ENCODE results near the gene RAB4A.

GRCh38 chr1:229248821-229249817 lies 21.8 kb upstream of the RAB4A start:
- no peak for TF ChIP-seq CTCF (IDR thresholded peaks at IDR 0.05; ENCODE audit: low read depth, low read length)
- TF ChIP-seq MAX (IDR thresholded peaks at IDR 0.05; ENCODE audit: low read depth, low read length), result no peak
- TF ChIP-seq POLR2A (IDR thresholded peaks at IDR 0.05; ENCODE audit: extremely low read depth, insufficient read length), result no peak
